Transverse colon (tissue), 4 donors: ENCODE measurements around the gene PARM1.

Experiments
- CTCF ChIP-seq, 5 experiments: fragments of 200-600 bp in 3 of 5; fragments of 450-650 bp in 2 of 5; sonication (generic) in 3 of 5; IDR thresholded peaks; 1 replicate in 2 of 5; 2 replicates in 3 of 5; pipeline ENCODE4 v1.5.1; 2016 to 2017; ENCODE audit warnings: antibody characterized with exemption in 5 of 5, inconsistent platforms in 3 of 5, mild to moderate bottlenecking in 2 of 5, moderate library complexity in 1 of 5
- EP300 ChIP-seq: sonication (generic); formaldehyde crosslinking; IDR thresholded peaks from one replicate; pipeline ENCODE4 v1.6.1; 2017; ENCODE audit warnings: antibody characterized with exemption, low read depth
- POLR2A ChIP-seq: fragments of 450-650 bp; IDR thresholded peaks from one replicate; pipeline ENCODE4 v1.6.1; 2016; ENCODE audit warnings: antibody characterized with exemption, mild to moderate bottlenecking, moderate library complexity
- POLR2AphosphoS5 ChIP-seq, 3 donors: sonication (generic); formaldehyde crosslinking; IDR thresholded peaks; one replicate each; pipeline ENCODE4 v1.6.1; 2016; ENCODE audit warnings: antibody characterized with exemption in 3 of 3

GRCh38 chr4:74926007-74926406, 6.9 kb upstream of the PARM1 start:
- TF ChIP-seq POLR2AphosphoS5 (IDR thresholded peaks at IDR 0.05) (no peak), CTCF (IDR thresholded peaks at IDR 0.05) (no peak), POLR2A (no peak), EP300 (no peak)
